SK-N-SH (cell line): ENCODE data around the gene CCL4. TPM values are rescaled to one million over a fixed set of nuclear protein-coding genes. Genes with fewer than 3 reads are reported as not detected.

Experiments used
- CTCF ChIA-PET: fragments of 300-600, 350-600 bp; formaldehyde crosslinking; extraction: SDS; loops from one replicate; lab custom pipeline; 2021; lab: Yijun Ruan, JAX
- POLR2A ChIA-PET: fragments of 350-600 bp; sonication (Branson Sonifier 250); formaldehyde crosslinking; extraction: SDS; loops from one replicate; lab custom pipeline; 2020; ENCODE audit warnings: antibody characterized with exemption, inconsistent platforms; lab: Yijun Ruan, JAX
- DNase-seq: peaks from one replicate; pipeline ENCODE4 v3.0.0; 2012
- H2AFZ ChIP-seq: fragments of 200-600 bp; sonication (generic); 2 replicates; pipeline ENCODE4 v1.8.1; 2016; ENCODE audit warnings: antibody characterized with exemption, mild to moderate bottlenecking, low read depth
- H3F3A ChIP-seq: fragments of 200-600 bp; sonication (generic); replicated peaks from 2 replicates; pipeline ENCODE3; 2016; ENCODE audit warnings: antibody characterized with exemption, mild to moderate bottlenecking; ENCODE audit not compliant: insufficient read depth
- H3K27ac ChIP-seq, 2 experiments: fragments of 200-500 bp in 1 of 2; fragments of 200-600 bp in 1 of 2; sonication (Bioruptor generic) in 1 of 2; sonication (generic), shearing (Covaris generic) in 1 of 2; 2 replicates each; pipeline versions ENCODE4 v1.5.1 to v1.6.1; 2014 to 2016; ENCODE audit warnings: low read depth in 2 of 2, inconsistent platforms in 1 of 2, low read length in 1 of 2, mild to moderate bottlenecking in 1 of 2, mixed read lengths in 1 of 2
- H3K27me3 ChIP-seq: fragments of 200-600 bp; sonication (generic), shearing (Covaris generic); 2 replicates; pipeline ENCODE4 v1.6.1; 2016; ENCODE audit warnings: mixed run types; ENCODE audit not compliant: insufficient read depth
- H3K36me3 ChIP-seq, 2 experiments: fragments of 200-500 bp in 1 of 2; fragments of 200-600 bp in 1 of 2; sonication (Bioruptor generic) in 1 of 2; sonication (generic) in 1 of 2; replicated peaks in 1 of 2; 2 replicates each; pipeline versions ENCODE3 to v1.5.1; 2014 to 2016; ENCODE audit warnings: low read length in 1 of 2, mild to moderate bottlenecking in 1 of 2; ENCODE audit not compliant: insufficient read depth in 2 of 2, control insufficient read depth in 1 of 2
- H3K4me1 ChIP-seq, 2 experiments: fragments of 200-500 bp in 1 of 2; fragments of 200-600 bp in 1 of 2; sonication (Bioruptor generic) in 1 of 2; sonication (generic), shearing (Covaris generic) in 1 of 2; 2 replicates each; pipeline versions ENCODE4 v1.5.1 to v1.6.1; 2014 to 2016; ENCODE audit warnings: low read depth in 1 of 2, low read length in 1 of 2, mixed run types in 1 of 2; ENCODE audit not compliant: insufficient read depth in 2 of 2, control insufficient read depth in 1 of 2
- H3K4me2 ChIP-seq: fragments of 200-600 bp; sonication (generic), shearing (Covaris generic); 2 replicates; pipeline ENCODE4 v1.6.1; 2017; ENCODE audit warnings: mixed run types
- H3K4me3 ChIP-seq, 2 experiments: fragments of 200-500 bp in 1 of 2; fragments of 200-600 bp in 1 of 2; sonication (Bioruptor generic) in 1 of 2; sonication (generic), shearing (Covaris generic) in 1 of 2; 2 replicates each; pipeline versions ENCODE4 v1.5.1 to v1.8.1; 2014 to 2016; ENCODE audit warnings: low read depth in 2 of 2, inconsistent platforms in 1 of 2, low read length in 1 of 2, mild to moderate bottlenecking in 1 of 2, mixed read lengths in 1 of 2, moderate library complexity in 1 of 2
- H3K79me2 ChIP-seq: fragments of 200-600 bp; sonication (generic); 2 replicates; pipeline ENCODE4 v1.8.1; 2017; ENCODE audit warnings: mild to moderate bottlenecking; ENCODE audit not compliant: insufficient read depth
- H3K9ac ChIP-seq: fragments of 200-600 bp; sonication (generic); 2 replicates; pipeline ENCODE4 v1.6.1; 2017; ENCODE audit warnings: mixed run types
- H3K9me2 ChIP-seq: fragments of 200-600 bp; sonication (generic); 2 replicates; pipeline ENCODE4 v1.6.1; 2017; ENCODE audit warnings: mixed run types
- H3K9me3 ChIP-seq: fragments of 200-600 bp; sonication (generic); 2 replicates; pipeline ENCODE4 v1.6.1; 2017; ENCODE audit warnings: mixed run types, mild to moderate bottlenecking, moderate library complexity
- H4K20me1 ChIP-seq: fragments of 200-600 bp; sonication (generic); 2 replicates; pipeline ENCODE4 v1.6.1; 2017; ENCODE audit warnings: mild to moderate bottlenecking, mixed run types; ENCODE audit not compliant: insufficient read depth
- EZH2phosphoT487 ChIP-seq: fragments of 200-600 bp; sonication (generic); IDR thresholded peaks from 2 replicates; pipeline ENCODE4 v1.6.1; 2017; ENCODE audit warnings: low read depth, mixed run types, mild to moderate bottlenecking, antibody characterized with exemption, moderate library complexity, borderline replicate concordance
- FOXJ3 ChIP-seq: sonication (generic); formaldehyde crosslinking; IDR thresholded peaks from 2 replicates; pipeline ENCODE4 v1.5.1; 2020; ENCODE audit warnings: mild to moderate bottlenecking, missing genetic modification reagents
- GABPA ChIP-seq: IDR thresholded peaks from 2 replicates; pipeline ENCODE4 v1.4.0; 2012; ENCODE audit warnings: low read depth, mild to moderate bottlenecking
- MAX ChIP-seq: IDR thresholded peaks from 2 replicates; pipeline ENCODE4 v1.4.0; 2012; ENCODE audit warnings: low read depth
- NRF1 ChIP-seq: IDR thresholded peaks from 2 replicates; pipeline ENCODE4 v1.6.1; 2012; ENCODE audit warnings: low read depth, mild to moderate bottlenecking, low read length
- REST ChIP-seq: IDR thresholded peaks from 2 replicates; pipeline ENCODE4 v1.6.1; 2012; ENCODE audit warnings: mild to moderate bottlenecking, low read depth, low read length, moderate library complexity
- RFX5 ChIP-seq: IDR thresholded peaks from 2 replicates; pipeline ENCODE4 v1.6.1; 2012; ENCODE audit warnings: mild to moderate bottlenecking, improper control_type of control experiment, low read length
- SIN3A ChIP-seq: IDR thresholded peaks from 2 replicates; pipeline ENCODE4 v1.6.1; 2012; ENCODE audit warnings: low read depth, mild to moderate bottlenecking, low read length, moderate library complexity, borderline replicate concordance
- SMC3 ChIP-seq: IDR thresholded peaks from 2 replicates; pipeline ENCODE4 v1.6.1; 2012; ENCODE audit warnings: low read depth, low read length, improper control_type of control experiment
- TAF1 ChIP-seq: IDR thresholded peaks from 2 replicates; pipeline ENCODE4 v1.6.1; 2012; ENCODE audit warnings: low read depth, mild to moderate bottlenecking, low read length, moderate library complexity, borderline replicate concordance
- TEAD4 ChIP-seq: IDR thresholded peaks from 2 replicates; pipeline ENCODE4 v1.4.0; 2012; ENCODE audit warnings: mild to moderate bottlenecking, borderline replicate concordance; ENCODE audit not compliant: insufficient read depth
- USF2 ChIP-seq: fragments of 150-350 bp; IDR thresholded peaks from 2 replicates; pipeline ENCODE4 v1.6.1; 2017; ENCODE audit warnings: antibody characterized with exemption, low read length, low read depth, borderline replicate concordance
- YY1 ChIP-seq: IDR thresholded peaks from 2 replicates; pipeline ENCODE4 v1.4.0; 2012; ENCODE audit warnings: low read depth, mild to moderate bottlenecking
- ZBTB33 ChIP-seq: IDR thresholded peaks from 2 replicates; pipeline ENCODE4 v1.4.0; 2012; ENCODE audit warnings: low read depth, borderline replicate concordance
- WGBS: methylation state at CpG from one replicate; pipeline ENCODE4 v1.1.6; 2017; ENCODE audit warnings: low lambda C conversion rate; 5-methylcytosine and 5-hydroxymethylcytosine counted together
- polyA plus RNA-seq, 3 experiments: library from polyadenylated mRNA; depleted of rRNA; stranded (reverse); fragments of >200 nt; gene quantifications; 2 replicates each; pipeline ENCODE4 v1.2.3, GENCODE V29; 2012

The CCL4 gene
- polyA plus RNA-seq, 1 of the 3 experiments (the other 2 are of a cell fraction) = not detected

GRCh38 chr17:36124879-36125824 lies 21.5 kb downstream of the CCL4 start:
- Histone ChIP-seq H3K79me2 (no peaks in the 10 kb centered on the region), H2AFZ (no peak overlapping the region), H3K9ac (no peak overlapping the region), H3K4me2 (no peak overlapping the region), H4K20me1 (no peaks in the 10 kb centered on the region), H3K27ac (no peak overlapping the region), H3K4me1 (no peaks in the 10 kb centered on the region), H3F3A (no peaks in the 10 kb centered on the region), H3K9me2 (no peaks in the 10 kb centered on the region), H3K27me3 (no peaks in the 10 kb centered on the region), H3K4me3 (no peak overlapping the region), H3K36me3 (no peaks in the 10 kb centered on the region), H3K9me3 (no peaks in the 10 kb centered on the region)
- no peak for DNase-seq
- TF ChIP-seq NRF1 = no peak
- TF ChIP-seq REST = no peak
- no peak for TF ChIP-seq TEAD4
- no peak for TF ChIP-seq RFX5
- no peak for TF ChIP-seq USF2
- TF ChIP-seq FOXJ3 = no peak
- no peak for TF ChIP-seq EZH2phosphoT487
- TF ChIP-seq GABPA = no peak
- no peak for TF ChIP-seq TAF1
- no peak for TF ChIP-seq YY1
- no peak for TF ChIP-seq ZBTB33
- TF ChIP-seq SMC3 = no peak
- no peak for TF ChIP-seq SIN3A
- TF ChIP-seq MAX = no peak
- 6% methylated on average over 6 of the region's 9 CpGs for WGBS
- ChIA-PET CTCF (no interaction called here), POLR2A (no interaction called here)
